GM19193 (cell line): ENCODE data around the gene LCN6.

Source experiments
- POLR2A ChIP-seq: IDR thresholded peaks from 4 replicates; pipeline ENCODE4 v1.6.1; 2011; ENCODE audit not compliant: insufficient read depth, insufficient read length; ENCODE audit errors: extremely low read depth

Gene LCN6

GRCh38 chr9:136784249-136784996 lies 36.1 kb upstream of the LCN6 start:
- TF ChIP-seq POLR2A: no peak

GRCh38 chr9:136782452-136782851 lies 34.1 kb upstream of the LCN6 start:
- no peak for TF ChIP-seq POLR2A

GRCh38 chr9:136779808-136780207 lies 31.5 kb upstream of the LCN6 start:
- no peak for TF ChIP-seq POLR2A

GRCh38 chr9:136777359-136777758 lies 29.0 kb upstream of the LCN6 start:
- TF ChIP-seq POLR2A: no peak

- no peak for TF ChIP-seq POLR2A
Measured at GRCh38 chr9:136776947-136777346, 28.6 kb upstream of the LCN6 start.

- TF ChIP-seq POLR2A: no peak
Measured at GRCh38 chr9:136775191-136775590, 26.9 kb upstream of the LCN6 start.

- no peak for TF ChIP-seq POLR2A
Measured at GRCh38 chr9:136774416-136775045, 26.2 kb upstream of the LCN6 start.

- no peak for TF ChIP-seq POLR2A
Measured at GRCh38 chr9:136773386-136774044, 25.2 kb upstream of the LCN6 start.

- no peak for TF ChIP-seq POLR2A
Measured at GRCh38 chr9:136771907-136772415, 23.6 kb upstream of the LCN6 start.

GRCh38 chr9:136769710-136770191 lies 21.4 kb upstream of the LCN6 start:
- no peak for TF ChIP-seq POLR2A

- no peak for TF ChIP-seq POLR2A
Measured at GRCh38 chr9:136765041-136765440, 16.7 kb upstream of the LCN6 start.

- TF ChIP-seq POLR2A: no peak
Measured at GRCh38 chr9:136764301-136764891, 16.1 kb upstream of the LCN6 start, which contains the start of gene LCN15. LCN15 (minus strand) TSS chr9:136764518; CDS start chr9:136764488, 30 bp downstream.

- no peak for TF ChIP-seq POLR2A
Measured at GRCh38 chr9:136763649-136764035, 15.3 kb upstream of the LCN6 start.

- TF ChIP-seq POLR2A: no peak
Measured at GRCh38 chr9:136762915-136763648, 14.8 kb upstream of the LCN6 start.
